HepG2 (cell line): ENCODE measurements around the gene CILP2. TPM values are rescaled to one million over a fixed set of nuclear protein-coding genes. Genes with fewer than 3 reads are reported as not detected.

Experiments used
- ATAC-seq: fragments of 200-7000 bp; cut with Tn5 transposase; 3 replicates; pipeline ENCODE4 v1.9.1; 2020; ENCODE audit warnings: mild to moderate bottlenecking, moderate library complexity
- BruUV-seq: library from RNA; stranded (reverse); fragments of 400-500 nt; replicated peaks from 2 replicates; lab custom pipeline; 2021; lab: Mats Ljungman, UMichigan
- CTCF ChIA-PET: fragments of 300-600 bp; formaldehyde crosslinking; extraction: SDS; loops from one replicate; lab custom pipeline; 2021; ENCODE audit warnings: low total read pairs, inconsistent platforms, low intra/inter-chr PET ratio; lab: Yijun Ruan, JAX
- POLR2A ChIA-PET: fragments of 350-600 bp; sonication (Branson Sonifier 250); formaldehyde crosslinking; loops from one replicate; lab custom pipeline; 2020; ENCODE audit warnings: antibody characterized with exemption, inconsistent platforms; lab: Yijun Ruan, JAX
- DNase-seq: peaks from one replicate; pipeline ENCODE4 v3.0.0-alpha.2; 2015; ENCODE audit warnings: low spot score
- FAIRE-seq: peaks from 3 replicates; lab custom pipeline; 2011; peaks lifted over from hg19 to GRCh38; lab: Jason Lieb, UNC
- H2AFZ ChIP-seq: one replicate; pipeline ENCODE4 v1.6.1; 2011; ENCODE audit warnings: low read length, inconsistent platforms
- H3K27ac ChIP-seq: fragments of 300-600 bp; 3 replicates; pipeline ENCODE4 v1.8.0; 2011; ENCODE audit warnings: mixed run types, mild to moderate bottlenecking, mixed read lengths, low read length, inconsistent platforms; ENCODE audit not compliant: insufficient read depth; ENCODE audit errors: extremely low read length
- H3K27me3 ChIP-seq, 2 experiments: fragments of 200-600 bp in 1 of 2; 2 replicates in 1 of 2; 3 replicates in 1 of 2; pipeline versions ENCODE4 v1.6.0 to v1.8.0; 2011; ENCODE audit warnings: low read length in 2 of 2, mild to moderate bottlenecking in 2 of 2, moderate library complexity in 2 of 2, inconsistent platforms in 1 of 2; ENCODE audit not compliant: insufficient read depth in 2 of 2, control insufficient read depth in 1 of 2
- H3K36me3 ChIP-seq, 2 experiments: fragments of 200-600 bp in 1 of 2; replicated peaks in 1 of 2; 2 replicates in 1 of 2; 3 replicates in 1 of 2; pipeline versions ENCODE4 v1.5.1 to v1.8.0; 2011; ENCODE audit warnings: low read length in 2 of 2, inconsistent platforms in 1 of 2; ENCODE audit not compliant: insufficient read depth in 2 of 2, control insufficient read depth in 1 of 2
- H3K4me1 ChIP-seq: 2 replicates; pipeline ENCODE4 v1.5.1; 2012; ENCODE audit warnings: low read length, inconsistent platforms; ENCODE audit not compliant: insufficient read depth
- H3K4me2 ChIP-seq: 2 replicates; pipeline ENCODE4 v1.6.0; 2011; ENCODE audit warnings: low read depth, low read length, inconsistent platforms
- H3K4me3 ChIP-seq, 3 experiments: fragments of 200-600 bp in 1 of 3; sonication (generic), shearing (Covaris generic) in 1 of 3; replicated peaks in 1 of 3; 2 replicates each; pipeline ENCODE4 v1.5.1; 2011 to 2016; ENCODE audit warnings: low read length in 3 of 3, inconsistent platforms in 2 of 3, low read depth in 2 of 3, mild to moderate bottlenecking in 2 of 3, control low read depth in 1 of 3, mixed read lengths in 1 of 3; ENCODE audit not compliant: insufficient read depth in 1 of 3
- H3K79me2 ChIP-seq: one replicate; pipeline ENCODE4 v1.6.1; 2011; ENCODE audit warnings: low read length, inconsistent platforms; ENCODE audit not compliant: insufficient read depth
- H3K9ac ChIP-seq: 2 replicates; pipeline ENCODE4 v1.6.0; 2011; ENCODE audit warnings: mild to moderate bottlenecking, low read depth, low read length, inconsistent platforms; ENCODE audit not compliant: insufficient read depth
- H3K9me3 ChIP-seq: 2 replicates; pipeline ENCODE4 v1.5.1; 2012; ENCODE audit warnings: mild to moderate bottlenecking, low read length
- H4K20me1 ChIP-seq: 2 replicates; pipeline ENCODE4 v1.6.0; 2011; ENCODE audit warnings: inconsistent platforms, mild to moderate bottlenecking, low read length, moderate library complexity; ENCODE audit not compliant: insufficient read depth
- AGO2 ChIP-seq: fragments of 200-400 bp; formaldehyde crosslinking; optimal IDR thresholded peaks from 2 replicates; pipeline ENCODE3; 2017; ENCODE audit warnings: mild to moderate bottlenecking, low read depth, low read length, moderate library complexity
- EZH2 ChIP-seq: conservative IDR thresholded peaks from 2 replicates; pipeline ENCODE4 v1.6.1; 2012; ENCODE audit warnings: mild to moderate bottlenecking, low read depth, low read length, moderate library complexity
- RBFOX2 ChIP-seq: fragments of 200-400 bp; formaldehyde crosslinking; IDR thresholded peaks from 2 replicates; pipeline ENCODE4 v1.6.1; 2017; ENCODE audit warnings: low read depth, mild to moderate bottlenecking, low read length
- ZNF101 ChIP-seq: sonication (generic); formaldehyde crosslinking; IDR thresholded peaks from 2 replicates; pipeline ENCODE4 v1.4.0; 2020; ENCODE audit warnings: mild to moderate bottlenecking, low read depth, missing genetic modification reagents, borderline replicate concordance
- WGBS: methylation state at CpG from one replicate; pipeline ENCODE4 v1.1.6; 2017; ENCODE audit warnings: low lambda C conversion rate; 5-methylcytosine and 5-hydroxymethylcytosine counted together
- in situ Hi-C: cut with HindIII; loops from 2 replicates; pipeline ENCODE4 v1.10.0; 2017; ENCODE audit warnings: low pct_unique_long_range_greater_than_20kb; ENCODE audit not compliant: extremely low pct_ligation_motif_present
- intact Hi-C: fragments of 100-400 bp; cut with micrococcal nuclease; formaldehyde crosslinking; loops from one replicate; pipeline ENCODE4 v1.10.0; 2022; ENCODE audit not compliant: unreplicated experiment
- polyA plus RNA-seq, 8 experiments: library from polyadenylated mRNA; depleted of rRNA in 3 of 8; stranded (reverse) in 7 of 8; unstranded in 1 of 8; fragments of >200 nt; fragmentation: Illumina TruSeq in 4 of 8; extraction: Trizol in 4 of 8; gene quantifications; 2 replicates each; pipeline versions ENCODE4 v1.2.1 to v1.2.3, GENCODE V29; 2011 to 2016; ENCODE audit warnings: low read depth in 4 of 8, missing spikeins in 1 of 8, mixed read lengths in 1 of 8; ENCODE audit not compliant: insufficient read depth in 1 of 8
- total RNA-seq, 5 experiments: library from RNA; depleted of rRNA; stranded (reverse); fragments of >200 nt; fragmentation: Illumina TruSeq; extraction: Trizol; gene quantifications; 2 replicates each; pipeline ENCODE4 v1.2.3, GENCODE V29; 2016; ENCODE audit warnings: low read depth in 1 of 5
- TF ChIP-seq, protein P1 (sequence below): sonication (generic); formaldehyde crosslinking; IDR thresholded peaks from 2 replicates; pipeline ENCODE4 v1.8.1; 2023; ENCODE audit warnings: mild to moderate bottlenecking, inconsistent platforms, moderate library complexity, missing genetic modification reagents, borderline replicate concordance

The CILP2 gene
- total and polyA plus RNA-seq, 2 of the 13 experiments (the other 11 are each of a cell fraction or from before 2014, with no cell fraction given), result 0.09 to 0.37 TPM

DNA sequence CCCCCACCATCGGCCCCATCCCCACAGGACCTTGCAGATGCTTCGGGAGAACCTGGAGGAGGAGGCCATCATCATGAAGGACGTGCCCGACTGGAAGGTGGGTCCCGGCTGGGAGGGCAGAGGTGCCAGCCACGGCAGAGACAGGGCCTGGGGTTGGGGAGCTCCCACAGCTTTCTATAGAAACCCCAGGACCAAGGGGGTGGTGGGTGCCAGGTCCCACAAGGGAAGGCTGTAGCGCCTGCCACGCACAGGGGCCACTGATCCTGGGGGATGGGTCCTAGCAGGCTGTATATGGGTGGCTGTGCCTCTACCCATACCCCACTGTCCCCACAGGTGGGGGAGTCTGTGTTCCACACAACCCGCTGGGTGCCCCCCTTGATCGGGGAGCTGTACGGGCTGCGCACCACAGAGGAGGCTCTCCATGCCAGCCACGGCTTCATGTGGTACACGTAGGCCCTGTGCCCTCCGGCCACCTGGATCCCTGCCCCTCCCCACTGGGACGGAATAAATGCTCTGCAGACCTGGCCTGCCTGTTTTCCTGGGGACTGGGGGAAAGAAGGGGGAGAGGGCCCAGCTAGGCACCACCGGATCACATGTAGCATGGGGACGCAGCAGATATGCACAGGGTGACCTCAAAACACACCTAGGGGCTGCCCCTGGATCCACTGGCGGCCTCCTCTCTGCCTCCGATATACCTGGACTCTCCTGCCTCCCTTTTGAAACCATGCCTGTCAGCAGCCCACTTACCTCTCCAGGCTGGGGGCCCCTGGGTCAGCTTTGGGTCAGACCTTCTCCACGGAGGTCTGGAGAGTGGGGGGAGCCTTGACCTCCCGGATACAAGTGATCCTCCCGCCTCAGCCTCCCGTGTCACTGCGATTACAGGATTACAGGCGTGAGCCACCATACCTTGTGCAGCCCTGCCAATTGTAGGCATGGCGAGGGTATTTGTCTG is 10.1 kb upstream of the CILP2 start:
- FAIRE-seq (no peak), ATAC-seq (no peak), DNase-seq (no peak)
- TF ChIP-seq, protein P1, sequence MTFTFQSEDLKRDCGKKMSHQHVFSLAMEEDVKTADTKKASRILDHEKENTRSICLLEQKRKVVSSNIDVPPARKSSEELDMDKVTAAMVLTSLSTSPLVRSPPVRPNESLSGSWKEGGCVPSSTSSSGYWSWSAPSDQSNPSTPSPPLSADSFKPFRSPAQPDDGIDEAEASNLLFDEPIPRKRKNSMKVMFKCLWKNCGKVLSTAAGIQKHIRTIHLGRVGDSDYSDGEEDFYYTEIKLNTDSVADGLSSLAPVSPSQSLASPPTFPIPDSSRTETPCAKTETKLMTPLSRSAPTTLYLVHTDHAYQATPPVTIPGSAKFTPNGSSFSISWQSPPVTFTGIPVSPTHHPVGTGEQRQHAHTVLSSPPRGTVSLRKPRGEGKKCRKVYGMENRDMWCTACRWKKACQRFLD (CRISPR knock-in tag), result no peak
- TF ChIP-seq ZNF101 (CRISPR knock-in tag) (no peak), EZH2 (no peak), AGO2 (peak; percentile 51), RBFOX2 (0 out of 2 replicates have a peak, but pooled peaks have one; percentile 35)
- in situ Hi-C loops (loop anchor here (25.0 kb wide), 1 partner anchor 434 kb away; no protein-coding TSS in a partner anchor), intact Hi-C loops (no loop called here)
- H3K4me1 ChIP-seq, result peaks cover 4% of the 10 kb centered on the region; the same call in 1 of the 2 replicates
- H4K20me1 ChIP-seq, result peaks cover 7% of the 10 kb centered on the region
- H2AFZ ChIP-seq, result no peak overlapping the region
- no peak overlapping the region for H3K27ac ChIP-seq
- H3K27me3 ChIP-seq, result no peaks in the 10 kb centered on the region
- peaks cover 6 to 24% of the 10 kb centered on the region in 2 experiments; a peak in 3 of 5 replicates for H3K36me3 ChIP-seq
- H3K4me3 ChIP-seq, result no peak overlapping the region
- no peaks in the 10 kb centered on the region for H3K9me3 ChIP-seq
- no peak overlapping the region for H3K9ac ChIP-seq
- no TSS peak for BruUV-seq
- POLR2A ChIA-PET, result no interaction called here
- WGBS, result 98% methylated on average over 17 of the region's 27 CpGs
- H3K4me2 ChIP-seq, result no peak overlapping the region
- H3K79me2 ChIP-seq, result peaks cover 3% of the 10 kb centered on the region
- CTCF ChIA-PET, result no interaction called here
